Activated naive CD4-positive, alpha-beta T cell treated with anti-CD3 and anti-CD28 coated beads for 36 hours (primary cell): ENCODE measurements around the gene APBB2. TPM values are rescaled to one million over a fixed set of nuclear protein-coding genes. Genes with fewer than 3 reads are reported as not detected.
"Not testable (repeated sequence)": the region's sequence is repeated elsewhere in the genome, so short reads cannot be mapped to it uniquely, and the experiment has no call there.

Source experiments
- CTCF ChIA-PET: fragments of 350-600 bp; sonication (Branson Sonifier 250); formaldehyde crosslinking; loops from one replicate; lab custom pipeline; 2021; ENCODE audit warnings: antibody characterized with exemption; lab: Charles Lee
- DNase-seq: peaks from one replicate; pipeline ENCODE4 v3.0.0-alpha.2; 2020
- H3K27ac Mint-ChIP-seq: one replicate; pipeline ENCODE4 v1.8.0; 2021; ENCODE audit warnings: mild to moderate bottlenecking, mixed read lengths
- H3K27me3 Mint-ChIP-seq: one replicate; pipeline ENCODE4 v1.8.0; 2021; ENCODE audit warnings: low read depth, mixed read lengths
- H3K36me3 Mint-ChIP-seq: one replicate; pipeline ENCODE4 v1.8.0; 2021; ENCODE audit warnings: low read depth, mixed read lengths
- H3K4me1 Mint-ChIP-seq: one replicate; pipeline ENCODE4 v1.8.0; 2021; ENCODE audit warnings: low read depth, mixed read lengths
- H3K4me3 Mint-ChIP-seq: one replicate; pipeline ENCODE4 v1.8.0; 2021; ENCODE audit warnings: mild to moderate bottlenecking, moderate library complexity, mixed read lengths
- H3K9me3 Mint-ChIP-seq: one replicate; pipeline ENCODE4 v1.8.0; 2021; ENCODE audit warnings: mixed read lengths
- intact Hi-C: fragments of 100-400 bp; cut with micrococcal nuclease; formaldehyde crosslinking; loops from one replicate; pipeline ENCODE4 v1.15.1; 2023
- total RNA-seq, 2 experiments: library from RNA; stranded (reverse); gene quantifications; one replicate each; pipeline ENCODE4 v1.2.3, GENCODE V29; 2021

The APBB2 gene
- total RNA-seq, 2 experiments from 2014 or later: 4.5 to 4.8 TPM

DNA sequence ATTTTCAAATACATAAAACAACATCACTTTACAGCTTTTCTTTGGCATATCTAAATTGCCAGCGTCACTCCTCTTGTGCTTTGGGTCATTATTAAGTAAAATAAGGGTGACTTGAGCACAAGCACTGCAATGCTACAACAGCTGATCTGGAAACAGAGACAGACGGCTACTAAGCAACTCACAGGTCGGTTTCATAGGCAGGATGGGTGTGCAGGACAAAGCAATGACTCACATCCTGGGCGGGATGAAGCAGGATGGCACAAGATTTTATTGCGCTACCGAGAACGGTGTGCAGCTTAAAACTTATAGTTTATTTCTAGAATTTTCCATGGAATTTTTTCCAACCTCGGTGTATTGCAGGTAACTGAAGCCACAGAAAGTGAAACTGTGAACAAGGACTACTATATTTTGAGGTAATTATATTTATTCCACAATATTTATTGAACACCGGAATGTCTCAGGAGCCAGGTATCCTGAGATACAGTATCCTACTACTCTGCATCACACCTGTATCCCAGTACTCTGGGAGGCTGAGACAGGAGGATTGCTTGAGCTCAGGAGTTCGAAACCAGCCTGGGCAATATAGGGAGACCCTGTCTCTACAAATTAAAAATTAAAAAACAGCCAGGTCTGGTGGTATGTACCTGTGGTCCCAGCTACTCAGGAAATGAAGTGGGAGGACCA, 215.5 kb downstream of the APBB2 start:
- H3K4me1 Mint-ChIP-seq: no peaks in the 10 kb centered on the region
- CTCF ChIA-PET: no interaction called here
- H3K27ac Mint-ChIP-seq: no peak overlapping the region

GRCh38 chr4:40995850-40996249, 218.5 kb downstream of the APBB2 start:
- no peaks in the 10 kb centered on the region for H3K9me3 Mint-ChIP-seq
- peaks cover 8% of the 10 kb centered on the region for H3K4me1 Mint-ChIP-seq
- H3K4me3 Mint-ChIP-seq: no peak overlapping the region
- CTCF ChIA-PET: no interaction called here
- no peak for DNase-seq
- H3K27me3 Mint-ChIP-seq: peaks cover 4% of the 10 kb centered on the region
- no peaks in the 10 kb centered on the region for H3K36me3 Mint-ChIP-seq
- intact Hi-C loops: no loop called here
- H3K27ac Mint-ChIP-seq: no peak overlapping the region

More for the DNA sequence above, 215.5 kb downstream of the APBB2 start:
- Mint-ChIP-seq H3K9me3 (no peaks in the 10 kb centered on the region), H3K4me3 (no peak overlapping the region), H3K36me3 (no peaks in the 10 kb centered on the region), H3K27me3 (peaks cover 8% of the 10 kb centered on the region)
- intact Hi-C loops: no loop called here
- no peak for DNase-seq

DNA sequence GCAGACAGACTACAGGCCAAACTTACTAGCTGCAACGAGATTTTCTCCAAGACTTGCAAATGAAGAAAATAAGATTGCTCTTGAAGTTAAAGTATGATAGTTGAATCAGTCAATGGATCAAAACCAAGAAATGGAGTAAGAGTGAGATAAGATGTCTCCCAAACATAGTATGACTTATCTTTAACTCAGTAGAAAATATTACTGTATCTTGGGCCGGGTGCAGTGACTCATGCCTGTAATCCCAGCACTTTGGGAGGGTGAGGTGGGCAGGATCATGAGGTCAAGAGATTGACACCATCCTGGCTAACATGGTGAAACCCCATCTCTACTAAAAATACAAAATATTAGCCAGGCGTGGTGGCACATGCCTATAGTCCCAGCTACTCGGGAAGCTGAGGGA, 220.0 kb downstream of the APBB2 start:
- H3K27me3 Mint-ChIP-seq, H3K4me1 Mint-ChIP-seq, H3K4me3 Mint-ChIP-seq, CTCF ChIA-PET, H3K36me3 Mint-ChIP-seq, intact Hi-C loops, DNase-seq, H3K27ac Mint-ChIP-seq, H3K9me3 Mint-ChIP-seq: not testable (repeated sequence)

GRCh38 chr4:40993296-40993693, 221.0 kb downstream of the APBB2 start:
- H3K27ac Mint-ChIP-seq, H3K4me1 Mint-ChIP-seq, H3K9me3 Mint-ChIP-seq, H3K27me3 Mint-ChIP-seq, DNase-seq, H3K4me3 Mint-ChIP-seq, CTCF ChIA-PET, H3K36me3 Mint-ChIP-seq, intact Hi-C loops: not testable (repeated sequence)

DNA sequence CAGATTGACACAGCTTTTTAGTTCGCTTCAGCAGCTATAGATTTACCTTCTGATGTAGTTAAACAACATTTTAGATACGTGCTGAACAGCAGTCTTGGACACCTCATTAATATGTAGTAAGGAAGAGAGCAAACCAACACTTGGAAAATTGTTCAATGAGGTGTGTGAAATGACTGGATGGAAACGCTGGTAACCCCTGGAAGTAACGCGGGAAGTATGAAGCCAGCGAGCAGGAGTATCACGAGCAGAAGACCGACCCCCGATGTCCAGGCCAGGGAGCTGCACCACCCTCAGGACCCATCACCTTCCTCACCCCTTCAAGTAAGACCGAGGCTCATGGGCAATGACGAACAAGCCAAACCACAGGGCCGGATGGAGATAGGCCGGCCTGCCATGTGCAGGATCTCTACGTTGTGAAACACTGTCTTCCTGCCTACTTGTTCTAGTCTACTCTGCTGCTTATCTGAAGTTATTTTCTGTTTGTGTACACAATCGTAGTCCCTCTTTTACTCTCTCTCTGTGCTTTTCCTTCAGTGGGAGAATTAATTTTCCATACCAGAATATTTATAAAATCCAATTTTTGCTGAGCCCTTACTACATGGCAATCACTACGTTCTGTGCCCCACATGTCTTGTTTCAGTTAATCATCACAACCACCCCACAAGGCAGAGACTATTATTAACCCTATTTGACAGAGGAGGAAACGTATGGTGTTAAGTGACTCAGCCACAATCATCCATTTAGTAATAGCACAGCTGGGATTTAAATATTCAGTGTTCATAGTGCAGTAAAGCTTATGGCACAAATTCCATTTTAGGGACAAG, 221.7 kb downstream of the APBB2 start:
- Mint-ChIP-seq H3K27ac (no peak overlapping the region), H3K27me3 (peaks cover 4% of the 10 kb centered on the region), H3K4me3 (no peak overlapping the region), H3K36me3 (no peaks in the 10 kb centered on the region), H3K4me1 (peaks cover 8% of the 10 kb centered on the region), H3K9me3 (no peaks in the 10 kb centered on the region)
- intact Hi-C loops: no loop called here
- DNase-seq: peak; percentile 16
- CTCF ChIA-PET: no interaction called here

DNA sequence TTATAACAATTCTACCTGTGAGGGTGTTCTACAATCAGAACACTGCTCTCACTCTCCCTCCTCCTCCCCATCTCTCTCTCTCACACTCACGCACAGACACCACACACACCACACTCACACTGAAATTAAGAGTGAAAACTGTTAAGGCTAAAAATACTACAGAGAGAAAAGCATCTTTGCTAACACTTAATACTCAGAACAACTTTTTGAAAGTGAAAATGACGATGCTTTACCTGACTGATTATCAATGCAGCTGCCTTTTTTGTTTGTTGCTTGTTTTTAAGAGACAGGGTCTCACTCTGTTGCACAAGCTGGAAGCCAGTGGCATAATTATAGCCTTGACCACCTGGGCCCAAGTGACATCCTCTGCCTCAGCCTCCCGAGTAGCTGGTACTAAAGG, 222.4 kb downstream of the APBB2 start:
- Mint-ChIP-seq H3K4me3 (no peak overlapping the region), H3K4me1 (peaks cover 8% of the 10 kb centered on the region), H3K27me3 (peaks cover 4% of the 10 kb centered on the region), H3K27ac (no peak overlapping the region), H3K9me3 (no peaks in the 10 kb centered on the region), H3K36me3 (no peaks in the 10 kb centered on the region)
- intact Hi-C loops: no loop called here
- CTCF ChIA-PET: no interaction called here
- DNase-seq: no peak

GRCh38 chr4:40990899-40991265, 223.5 kb downstream of the APBB2 start:
- CTCF ChIA-PET: interaction anchor here (0.7 kb wide), 2 partner anchors 150 to 243 kb away, joined by 7 to 8 read pairs; no protein-coding TSS in a partner anchor

GRCh38 chr4:40990236-40990898, 224.0 kb downstream of the APBB2 start:
- no peaks in the 10 kb centered on the region for H3K27me3 Mint-ChIP-seq
- no peaks in the 10 kb centered on the region for H3K36me3 Mint-ChIP-seq
- H3K4me1 Mint-ChIP-seq: peaks cover 8% of the 10 kb centered on the region
- H3K4me3 Mint-ChIP-seq: no peak overlapping the region
- no peak for DNase-seq
- intact Hi-C loops: no loop called here
- H3K27ac Mint-ChIP-seq: no peak overlapping the region
- CTCF ChIA-PET: interaction anchor here (0.7 kb wide), 2 partner anchors 149 to 243 kb away, joined by 7 to 8 read pairs; no protein-coding TSS in a partner anchor
- no peaks in the 10 kb centered on the region for H3K9me3 Mint-ChIP-seq

More at GRCh38 chr4:40990899-40991265, 223.5 kb downstream of the APBB2 start:
- no peak overlapping the region for H3K27ac Mint-ChIP-seq
- no peak for DNase-seq
- no peaks in the 10 kb centered on the region for H3K27me3 Mint-ChIP-seq
- intact Hi-C loops: no loop called here
- no peaks in the 10 kb centered on the region for H3K9me3 Mint-ChIP-seq
- no peak overlapping the region for H3K4me3 Mint-ChIP-seq
- peaks cover 8% of the 10 kb centered on the region for H3K4me1 Mint-ChIP-seq
- H3K36me3 Mint-ChIP-seq: no peaks in the 10 kb centered on the region

- H3K27ac Mint-ChIP-seq: no peak overlapping the region
- CTCF ChIA-PET: no interaction called here
- H3K9me3 Mint-ChIP-seq: no peaks in the 10 kb centered on the region
- no peaks in the 10 kb centered on the region for H3K4me1 Mint-ChIP-seq
- H3K36me3 Mint-ChIP-seq: no peaks in the 10 kb centered on the region
- intact Hi-C loops: no loop called here
- H3K4me3 Mint-ChIP-seq: no peak overlapping the region
- no peaks in the 10 kb centered on the region for H3K27me3 Mint-ChIP-seq
- no peak for DNase-seq
Measured at GRCh38 chr4:40987151-40987550, 227.2 kb downstream of the APBB2 start.

DNA sequence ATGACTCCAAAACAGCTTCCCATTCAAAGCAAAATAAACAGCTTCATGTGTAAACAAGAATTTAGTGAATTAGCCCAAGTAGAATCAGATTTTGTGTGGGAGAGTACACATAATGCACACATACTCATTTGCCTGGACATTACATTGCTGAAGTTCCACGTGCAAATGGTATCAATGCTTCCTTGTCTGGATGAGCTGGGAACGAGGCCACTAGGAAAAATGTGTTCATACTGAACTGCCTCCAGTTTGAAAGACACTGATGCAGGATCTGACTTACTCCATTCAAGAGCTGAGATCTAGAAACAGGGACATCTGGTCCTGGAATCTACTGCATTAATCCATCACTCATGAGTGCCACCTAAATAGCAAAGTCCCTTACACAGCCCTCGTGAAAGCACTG, 228.0 kb downstream of the APBB2 start:
- CTCF ChIA-PET: interaction anchor here (2.0 kb wide), 1 partner anchor 10 kb away, joined by 8 read pairs; no protein-coding TSS in a partner anchor
- Mint-ChIP-seq H3K4me1 (no peaks in the 10 kb centered on the region), H3K4me3 (no peak overlapping the region), H3K9me3 (no peaks in the 10 kb centered on the region), H3K27ac (no peak overlapping the region), H3K27me3 (no peaks in the 10 kb centered on the region), H3K36me3 (no peaks in the 10 kb centered on the region)
- intact Hi-C loops: no loop called here
- DNase-seq: no peak

- CTCF ChIA-PET: no interaction called here
- no peak overlapping the region for H3K27ac Mint-ChIP-seq
- H3K27me3 Mint-ChIP-seq: peaks cover 2% of the 10 kb centered on the region
- intact Hi-C loops: no loop called here
- H3K4me3 Mint-ChIP-seq: no peak overlapping the region
- no peaks in the 10 kb centered on the region for H3K4me1 Mint-ChIP-seq
- H3K36me3 Mint-ChIP-seq: no peaks in the 10 kb centered on the region
- peaks cover 2% of the 10 kb centered on the region for H3K9me3 Mint-ChIP-seq
- DNase-seq: no peak
Measured at GRCh38 chr4:40984051-40984450, 230.3 kb downstream of the APBB2 start.

DNA sequence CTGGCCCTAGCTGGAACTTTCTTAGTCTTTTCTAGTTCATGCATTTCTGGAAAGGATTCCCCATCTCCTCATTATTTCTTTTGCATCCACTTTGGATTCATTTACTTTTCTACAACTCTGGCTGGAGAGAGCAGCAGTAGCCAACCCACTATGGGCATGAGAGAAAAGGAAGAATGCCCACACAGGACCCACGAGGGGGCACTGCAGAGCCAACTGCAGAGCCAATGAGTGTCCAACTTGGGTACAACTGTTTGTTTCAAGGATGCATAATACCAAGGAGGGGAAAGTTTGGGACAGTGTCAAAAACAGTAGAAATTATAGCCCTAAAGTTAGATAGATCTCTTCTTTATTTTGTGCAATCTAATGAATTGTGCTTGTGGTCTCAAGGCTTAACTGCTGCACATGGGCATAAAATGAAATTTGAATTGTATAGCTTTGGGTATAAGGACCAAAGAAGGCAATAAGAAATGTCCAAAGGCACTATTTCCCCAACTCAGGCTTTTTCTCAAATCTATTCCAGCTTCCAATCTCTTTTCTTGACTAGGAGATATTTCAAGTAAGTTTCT, 233.9 kb downstream of the APBB2 start:
- no peak overlapping the region for H3K27ac Mint-ChIP-seq
- H3K4me3 Mint-ChIP-seq: no peak overlapping the region
- no peaks in the 10 kb centered on the region for H3K36me3 Mint-ChIP-seq
- CTCF ChIA-PET: interaction anchor here (0.6 kb wide), 1 partner anchor 83 kb away, joined by 3 read pairs; no protein-coding TSS in a partner anchor
- H3K4me1 Mint-ChIP-seq: no peaks in the 10 kb centered on the region
- peaks cover 4% of the 10 kb centered on the region for H3K9me3 Mint-ChIP-seq
- DNase-seq: no peak
- peaks cover 4% of the 10 kb centered on the region for H3K27me3 Mint-ChIP-seq
- intact Hi-C loops: no loop called here
